SIG-M5 treated with dmso at 0.1 percent for 504 hours (cell line): Measurements from ENCODE around the gene NFIB.

Experiments used
- DNase-seq: peaks from one replicate; lab custom pipeline; 2025; ENCODE audit not compliant: unreplicated experiment; lab: John Stamatoyannopoulos, UW

Gene NFIB

DNA sequence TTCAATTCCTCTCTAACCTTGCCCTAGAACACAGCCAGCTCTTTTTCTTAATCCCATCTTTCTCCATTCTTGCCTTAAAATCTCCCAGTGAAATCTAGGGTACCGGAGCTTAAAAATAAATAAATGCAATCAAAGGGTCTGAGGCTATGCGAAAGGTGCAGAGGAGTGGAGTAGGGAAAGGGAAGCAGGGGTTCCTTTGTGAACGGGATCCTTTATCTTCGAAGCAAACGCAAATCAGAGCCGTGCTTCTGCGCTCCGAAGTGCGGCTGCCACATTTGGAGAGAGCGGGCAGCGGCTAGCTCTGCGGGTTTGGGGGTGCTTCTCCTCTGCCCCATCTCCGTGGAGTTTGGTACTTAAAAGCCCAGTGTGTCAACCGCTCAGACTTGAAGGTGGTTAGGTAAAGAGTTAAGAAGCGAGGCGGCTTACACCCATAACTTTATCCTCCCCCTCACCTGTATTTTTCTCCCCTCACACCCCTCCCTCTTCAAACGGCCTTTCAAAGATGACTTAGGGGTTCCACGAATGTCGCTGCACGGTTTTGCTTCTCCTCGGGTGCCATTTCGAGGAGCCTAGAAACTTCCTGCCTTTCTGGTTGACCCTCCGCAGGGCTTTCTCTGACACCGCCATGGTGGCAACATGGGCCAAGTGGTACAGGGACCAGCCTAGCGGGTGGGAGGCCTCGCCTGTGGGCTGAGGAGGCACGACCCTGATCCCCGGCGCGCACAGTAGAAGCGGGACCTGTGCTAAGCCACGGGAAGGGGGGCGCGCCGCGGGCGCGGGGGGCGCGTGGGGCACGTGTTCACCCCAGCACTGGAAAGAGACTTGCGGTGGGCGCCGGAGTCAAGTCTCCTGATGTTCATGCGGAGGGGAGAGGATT is 31.7 kb upstream of the NFIB start:
- no peak for DNase-seq

GRCh38 chr9:14344941-14345353 is 31.0 kb upstream of the NFIB start:
- no peak for DNase-seq

- no peak for DNase-seq
Observed at GRCh38 chr9:14344053-14344524, 30.1 kb upstream of the NFIB start.

DNA sequence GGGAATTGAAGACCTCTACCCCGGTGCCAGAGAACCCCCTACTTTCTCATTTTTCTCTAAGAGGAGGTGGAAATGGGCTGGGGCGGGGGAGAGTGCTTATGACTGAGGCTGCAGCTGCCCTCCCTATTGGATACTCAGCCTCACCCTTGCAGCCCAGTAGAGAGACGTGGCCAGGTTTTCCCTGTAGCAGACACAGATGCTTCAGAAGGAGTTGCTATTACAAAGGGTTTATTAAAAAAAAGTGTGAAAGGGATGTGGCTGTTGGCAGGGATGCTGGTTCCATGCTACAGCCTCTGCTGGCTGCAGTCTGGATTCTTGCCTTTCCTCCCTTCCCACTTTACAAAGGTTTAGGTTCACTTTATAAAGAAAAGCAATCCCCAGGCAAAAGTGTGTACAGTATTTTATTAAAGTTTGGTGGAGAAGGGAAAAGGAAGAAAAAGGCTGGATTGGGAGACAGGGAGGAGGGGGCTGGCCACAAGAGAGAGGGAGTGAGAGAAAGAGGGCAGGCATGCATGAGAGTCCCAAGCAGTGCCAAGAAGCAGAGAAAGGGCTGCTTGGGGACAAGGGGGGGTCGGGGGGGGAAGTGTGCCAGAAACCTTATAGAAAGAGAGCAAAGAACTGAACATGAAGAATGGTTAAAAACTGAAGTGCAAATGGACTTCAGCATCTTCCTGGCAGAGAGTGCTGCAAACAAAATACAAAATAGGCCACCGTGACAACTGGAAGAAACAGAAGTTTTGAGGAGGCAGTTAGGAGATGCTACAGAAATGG is 29.5 kb upstream of the NFIB start:
- DNase-seq, result no peak

DNA sequence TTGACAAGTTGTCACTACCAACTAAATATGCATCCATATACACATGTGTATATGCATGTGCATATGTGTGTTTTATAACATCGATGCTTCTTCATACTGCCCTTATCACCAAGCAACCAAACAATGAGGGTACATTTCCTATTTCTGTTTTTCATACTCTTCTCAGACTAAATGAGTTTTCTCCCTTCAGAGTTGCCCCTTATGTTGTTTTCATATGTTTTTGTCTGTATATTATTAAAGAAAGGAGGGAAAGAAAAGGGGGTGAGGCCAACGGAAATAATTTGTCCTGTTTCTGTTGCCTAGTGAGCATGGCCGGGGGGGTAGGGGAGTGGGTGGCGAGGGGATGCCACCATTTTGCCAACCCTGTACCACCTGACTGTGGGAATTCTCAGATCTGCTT is 28.8 kb upstream of the NFIB start:
- DNase-seq, result no peak

DNA sequence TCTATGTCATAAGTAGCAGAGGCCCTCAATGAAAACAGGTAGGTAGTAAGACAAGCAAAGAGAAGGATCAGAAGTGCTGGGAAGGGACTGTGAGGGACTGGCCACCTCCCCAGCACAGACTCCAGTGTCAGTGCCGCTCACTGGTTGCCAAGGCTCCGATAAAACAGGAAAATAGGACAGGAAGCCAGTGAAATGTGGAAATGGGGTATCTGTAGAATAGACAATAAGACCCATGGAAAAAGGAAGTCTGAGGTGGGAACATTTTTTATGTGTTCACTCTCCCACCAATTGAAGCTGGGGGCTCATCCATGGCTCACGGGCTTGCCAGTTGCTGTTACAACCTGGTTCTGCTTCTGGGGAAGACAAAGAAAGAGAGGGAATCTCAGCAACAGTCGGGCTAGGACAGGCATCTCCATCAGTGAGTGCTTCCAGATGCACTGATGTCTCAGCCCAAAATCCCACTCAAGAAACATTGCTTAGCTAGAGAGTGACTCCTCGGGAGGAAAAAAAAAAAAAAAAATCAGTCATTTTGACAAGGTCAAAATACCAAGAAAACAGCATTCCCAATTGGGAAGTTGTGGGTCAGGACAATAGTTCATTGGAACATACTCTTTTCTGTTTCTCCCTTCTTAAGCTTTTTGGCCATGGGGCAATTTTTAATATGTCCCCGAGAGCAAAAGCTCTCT is 27.6 kb upstream of the NFIB start:
- no peak for DNase-seq

GRCh38 chr9:14340994-14341393 is 27.1 kb upstream of the NFIB start:
- DNase-seq, result no peak

- no peak for DNase-seq
Observed at GRCh38 chr9:14340219-14340873, 26.4 kb upstream of the NFIB start.

DNA sequence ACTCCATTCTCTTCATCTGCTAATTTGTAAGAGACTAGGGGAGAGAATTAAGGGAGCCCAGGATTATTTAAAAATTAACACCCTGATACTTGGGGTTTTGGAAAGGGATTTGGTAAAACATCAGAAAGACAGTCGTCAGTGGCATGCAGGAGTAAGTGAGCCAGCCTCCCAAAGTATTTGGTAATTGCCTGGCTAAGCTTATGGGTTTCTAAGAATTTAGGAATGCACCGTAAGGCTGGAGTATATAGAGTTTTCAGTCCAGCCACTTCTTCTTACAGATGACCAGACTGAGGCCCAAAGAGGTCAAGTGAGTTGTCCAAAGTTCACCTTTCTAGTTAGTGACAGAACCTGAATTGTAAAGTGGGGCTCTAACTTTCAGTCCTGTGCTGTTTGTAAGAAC is 25.8 kb upstream of the NFIB start:
- DNase-seq, result no peak

DNA sequence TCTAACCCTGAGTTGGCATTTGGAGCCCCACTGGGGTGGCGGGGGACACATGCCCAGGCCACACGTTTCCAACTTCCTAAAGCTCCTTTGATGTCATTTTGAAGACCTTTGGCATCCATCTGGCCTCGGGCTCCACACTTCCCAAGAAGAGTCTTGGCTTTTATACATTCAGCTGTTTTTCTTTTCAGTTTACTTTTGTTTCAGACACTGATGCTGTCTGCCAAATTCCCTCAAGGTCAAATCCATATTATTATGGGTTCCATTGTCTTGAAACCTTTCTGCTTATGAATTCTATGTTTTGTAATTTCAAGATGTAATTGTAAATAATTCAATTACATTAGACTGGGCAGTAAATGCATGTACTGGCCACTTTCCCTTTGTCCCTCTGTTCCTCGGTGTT is 23.7 kb upstream of the NFIB start:
- DNase-seq, result no peak

- no peak for DNase-seq
Observed at GRCh38 chr9:14336244-14336643, 22.3 kb upstream of the NFIB start.

DNA sequence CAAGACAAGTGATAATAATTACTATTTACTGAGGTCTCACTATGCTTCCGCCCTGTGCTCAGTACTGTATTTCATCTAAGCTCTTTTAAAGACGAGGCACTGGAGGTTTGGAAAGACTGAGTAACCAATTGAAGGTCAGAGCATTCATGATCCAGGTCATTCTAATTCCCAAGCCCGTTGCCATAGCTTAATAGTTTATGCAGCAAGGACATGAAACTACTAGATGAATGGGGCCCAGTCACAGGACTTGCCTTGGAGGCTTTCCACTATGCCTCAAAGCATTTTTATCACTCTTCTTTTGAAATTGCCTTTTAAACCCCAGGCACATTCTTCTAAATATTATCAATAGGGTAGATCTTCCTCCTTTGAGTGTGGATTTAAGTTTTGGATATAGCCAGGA is 17.2 kb upstream of the NFIB start:
- DNase-seq, result no peak

GRCh38 chr9:14327036-14327435 is 13.1 kb upstream of the NFIB start:
- no peak for DNase-seq

GRCh38 chr9:14326264-14326826 is 12.4 kb upstream of the NFIB start:
- no peak for DNase-seq

DNA sequence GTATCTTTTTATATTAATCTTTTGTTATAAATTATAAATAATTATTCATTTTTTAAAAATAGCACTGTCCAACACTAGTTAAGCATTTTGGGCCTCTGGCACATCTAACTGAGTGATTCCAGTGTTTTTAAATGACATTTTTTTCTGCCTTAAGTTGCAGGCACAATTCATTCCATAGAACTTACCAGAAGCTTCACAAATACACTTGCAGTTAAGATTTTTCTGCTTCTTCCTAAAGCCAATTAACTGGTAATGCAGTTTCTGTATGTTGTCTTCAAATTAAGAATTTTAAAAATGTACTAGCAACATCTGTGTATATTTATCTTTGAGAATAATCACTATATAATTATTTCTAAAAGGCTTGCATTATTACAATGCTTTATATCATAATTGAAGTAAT is 11.2 kb upstream of the NFIB start:
- no peak for DNase-seq

DNA sequence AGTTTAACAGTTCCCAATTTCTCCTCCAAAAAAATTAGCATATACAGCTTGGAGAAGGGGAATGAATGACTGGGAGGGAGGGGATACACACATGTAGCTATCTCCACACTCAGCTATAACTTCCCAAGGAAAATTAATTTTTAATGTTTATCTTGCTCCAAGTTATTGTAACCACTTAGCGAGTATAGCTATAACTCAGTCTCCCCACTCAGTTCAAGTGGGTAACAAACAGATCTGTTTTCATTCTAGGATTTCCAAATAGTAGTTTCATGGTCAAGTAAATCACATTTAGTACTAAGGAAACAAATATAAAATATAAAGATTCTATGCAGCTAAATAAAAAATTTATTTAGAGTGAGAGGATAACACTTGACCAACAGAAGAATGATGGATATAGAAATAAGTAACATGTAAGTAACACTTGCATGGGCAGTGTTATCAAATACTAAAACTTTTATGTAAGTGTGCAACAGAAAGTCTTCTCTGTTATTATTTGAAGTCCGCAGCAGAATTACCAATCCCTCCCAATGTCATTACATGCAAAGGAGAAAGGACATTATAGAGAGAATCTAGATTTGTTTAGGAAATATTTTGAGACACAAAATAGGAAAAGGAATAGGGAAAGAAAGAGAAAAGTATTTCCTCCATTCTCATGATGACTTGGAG is 10.2 kb upstream of the NFIB start:
- no peak for DNase-seq

DNA sequence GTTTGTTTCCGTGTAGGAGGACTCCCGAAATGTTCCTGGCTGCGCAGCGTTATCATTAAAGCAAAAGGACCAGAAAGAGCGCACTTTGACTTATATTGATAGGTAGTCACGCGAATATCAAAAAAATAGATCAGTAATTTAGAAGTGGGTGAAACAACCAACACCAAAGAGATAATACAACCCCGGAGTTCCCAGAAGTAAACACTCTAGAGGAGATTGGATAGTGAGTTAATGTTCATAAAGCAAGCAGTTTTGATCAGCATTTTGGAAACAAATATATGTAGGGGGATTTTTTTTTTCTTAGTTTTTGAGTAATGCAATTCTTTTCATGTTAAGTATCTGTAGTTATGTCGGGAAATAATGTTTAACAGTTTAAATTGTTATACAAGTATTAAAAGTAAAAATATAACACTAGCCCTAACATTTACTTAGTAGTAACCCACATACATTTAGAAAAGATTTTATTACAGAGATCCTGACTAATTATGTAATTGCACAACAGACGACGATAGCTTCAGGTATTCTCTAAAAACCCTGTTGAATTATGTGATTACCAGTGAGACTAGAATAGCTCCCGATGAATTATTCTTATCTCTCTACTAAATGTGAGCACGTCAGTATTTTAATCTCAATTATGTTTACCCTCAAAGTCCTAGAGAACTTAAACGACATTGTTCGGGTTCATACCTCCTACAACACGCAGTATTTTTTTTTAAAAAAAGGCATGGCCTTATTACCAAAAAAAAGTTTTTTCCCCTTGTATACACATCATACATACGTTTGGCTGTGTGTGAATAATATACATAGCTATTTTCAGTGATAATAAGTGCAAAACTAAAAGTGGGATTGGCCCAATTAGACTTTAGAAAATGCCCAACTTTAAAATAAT is 9.4 kb upstream of the NFIB start:
- DNase-seq, result no peak

DNA sequence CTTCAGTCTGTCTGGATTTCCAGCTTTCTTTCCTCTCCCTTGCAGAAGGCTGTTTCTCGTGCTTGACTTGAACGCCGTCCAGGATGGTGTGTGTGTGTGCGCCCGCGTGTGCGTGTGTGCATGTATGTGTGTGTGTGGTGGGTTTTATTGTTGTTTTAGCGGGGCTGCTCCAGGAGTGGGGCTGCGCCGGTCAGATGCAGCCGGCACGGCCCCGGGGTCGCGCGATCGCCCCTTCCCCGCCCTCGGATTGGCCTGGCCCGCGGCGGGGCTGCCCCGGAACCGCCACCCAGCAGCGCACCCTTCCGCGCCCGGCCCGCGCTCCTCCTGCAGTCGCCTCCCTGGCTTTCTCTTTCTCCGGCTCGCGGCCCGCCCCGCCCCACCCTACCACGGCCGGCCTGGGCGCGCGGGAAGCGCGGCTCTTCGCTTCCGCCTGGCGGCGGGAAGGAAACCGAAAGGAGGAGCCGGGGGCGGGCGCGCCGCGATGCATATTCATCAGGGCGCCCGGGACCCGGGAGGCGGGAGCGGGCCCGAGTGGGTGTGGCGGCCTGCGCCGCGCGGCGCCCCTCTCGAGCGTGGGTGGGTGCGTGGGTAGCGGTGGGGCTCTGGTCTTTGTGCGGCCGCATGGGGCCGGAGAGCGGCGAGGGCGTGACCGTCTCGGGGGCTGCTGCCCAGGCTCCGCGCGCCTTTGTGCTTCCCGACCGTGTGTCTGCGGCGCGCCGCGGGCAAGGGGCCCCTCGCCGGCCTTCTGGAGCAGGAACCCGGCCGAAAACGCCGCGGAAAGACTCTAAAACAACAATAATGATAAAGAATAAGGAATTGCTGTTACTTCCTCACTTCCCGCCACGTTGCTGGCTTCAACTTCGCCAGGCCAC is 8.5 kb upstream of the NFIB start:
- DNase-seq, result peak; percentile 71
